Neural cell (in vitro differentiated cells): ENCODE data around the gene BPI. TPM values are rescaled to one million over a fixed set of nuclear protein-coding genes. Genes with fewer than 3 reads are reported as not detected.

Experiments
- H2AFZ ChIP-seq: fragments of 200-600, 300-800 bp; sonication (generic), shearing (Covaris generic); 2 replicates; pipeline ENCODE4 v1.6.0; 2014; ENCODE audit warnings: low read depth, mild to moderate bottlenecking, antibody characterized with exemption, low read length, moderate library complexity
- H3F3A ChIP-seq: fragments of 200-600 bp; shearing (Covaris generic); 2 replicates; pipeline ENCODE4 v1.6.1; 2016; ENCODE audit warnings: mild to moderate bottlenecking, moderate library complexity, mixed read lengths, antibody characterized with exemption, low read length; ENCODE audit not compliant: insufficient read depth, poor library complexity, severe bottlenecking
- H3K27ac ChIP-seq: fragments of 200-600, 300-800 bp; sonication (generic), shearing (Covaris generic); 2 replicates; pipeline ENCODE4 v1.5.1; 2014; ENCODE audit warnings: mild to moderate bottlenecking, low read length, moderate library complexity
- H3K27me3 ChIP-seq: fragments of 300-800, 200-600 bp; sonication (generic), shearing (Covaris generic); 2 replicates; pipeline ENCODE4 v1.6.0; 2014; ENCODE audit warnings: mild to moderate bottlenecking, low read depth, low read length, moderate library complexity; ENCODE audit not compliant: insufficient read depth
- H3K36me3 ChIP-seq: fragments of 300-800, 200-600 bp; sonication (generic), shearing (Covaris generic); 2 replicates; pipeline ENCODE4 v1.5.1; 2014; ENCODE audit warnings: mild to moderate bottlenecking, antibody characterized with exemption, low read length, moderate library complexity; ENCODE audit not compliant: insufficient read depth
- H3K4me2 ChIP-seq: fragments of 300-800, 200-600 bp; sonication (generic), shearing (Covaris generic); 2 replicates; pipeline ENCODE4 v1.6.0; 2014; ENCODE audit warnings: mild to moderate bottlenecking, low read length
- H3K4me3 ChIP-seq: fragments of 300-800, 200-600 bp; sonication (generic), shearing (Covaris generic); 2 replicates; pipeline ENCODE4 v1.5.1; 2014; ENCODE audit warnings: mild to moderate bottlenecking, low read length, moderate library complexity
- H3K79me2 ChIP-seq: fragments of 200-600 bp; shearing (Covaris generic); replicated peaks from 2 replicates; pipeline ENCODE4 v1.6.0; 2014; ENCODE audit warnings: mild to moderate bottlenecking, low read length, moderate library complexity; ENCODE audit not compliant: insufficient read depth
- H3K9ac ChIP-seq: fragments of 300-800, 200-600 bp; sonication (generic), shearing (Covaris generic); 2 replicates; pipeline ENCODE4 v1.6.1; 2016; ENCODE audit warnings: mild to moderate bottlenecking, low read length, mixed read lengths
- H3K9me2 ChIP-seq: fragments of 200-600 bp; shearing (Covaris generic); 2 replicates; pipeline ENCODE4 v1.6.1; 2016; ENCODE audit warnings: mild to moderate bottlenecking, low read length, mixed read lengths; ENCODE audit not compliant: insufficient read depth
- H3K9me3 ChIP-seq: fragments of 200-600, 300-800 bp; sonication (generic), shearing (Covaris generic); 2 replicates; pipeline ENCODE4 v1.6.1; 2016; ENCODE audit warnings: mild to moderate bottlenecking, mixed run types, low read length, moderate library complexity, mixed read lengths
- H4K20me1 ChIP-seq: fragments of 200-600 bp; shearing (Covaris generic); 2 replicates; pipeline ENCODE4 v1.6.1; 2016; ENCODE audit warnings: mild to moderate bottlenecking, mixed run types; ENCODE audit not compliant: insufficient read depth
- CTCF ChIP-seq: fragments of 450-650 bp; IDR thresholded peaks from 2 replicates; pipeline ENCODE4 v1.5.1; 2014; ENCODE audit warnings: antibody characterized with exemption, mild to moderate bottlenecking, moderate library complexity; ENCODE audit not compliant: poor library complexity, severe bottlenecking
- EP300 ChIP-seq: fragments of 450-650 bp; conservative IDR thresholded peaks from 2 replicates; pipeline ENCODE4 v1.6.1; 2014; ENCODE audit warnings: antibody characterized with exemption, mild to moderate bottlenecking, moderate library complexity; ENCODE audit not compliant: poor library complexity, severe bottlenecking
- EZH2 ChIP-seq: fragments of 200-600, 300-800 bp; shearing (Covaris generic), sonication (generic); IDR thresholded peaks from 2 replicates; pipeline ENCODE4 v1.6.1; 2014; ENCODE audit warnings: antibody characterized with exemption, low read length, borderline replicate concordance, mild to moderate bottlenecking; ENCODE audit not compliant: insufficient read depth, poor library complexity, severe bottlenecking
- MXI1 ChIP-seq: fragments of 450-650 bp; conservative IDR thresholded peaks from 2 replicates; pipeline ENCODE4 v1.6.1; 2014; ENCODE audit warnings: antibody characterized with exemption, mild to moderate bottlenecking; ENCODE audit not compliant: poor library complexity, severe bottlenecking
- POLR2AphosphoS5 ChIP-seq: IDR thresholded peaks from 2 replicates; pipeline ENCODE4 v1.6.1; 2012
- RAD21 ChIP-seq: fragments of 450-650 bp; conservative IDR thresholded peaks from 2 replicates; pipeline ENCODE4 v1.6.1; 2014; ENCODE audit warnings: antibody characterized with exemption, mild to moderate bottlenecking, moderate library complexity
- REST ChIP-seq: IDR thresholded peaks from 2 replicates; pipeline ENCODE4 v1.6.1; 2012; ENCODE audit warnings: borderline replicate concordance
- SMC3 ChIP-seq: fragments of 450-650 bp; conservative IDR thresholded peaks from 2 replicates; pipeline ENCODE4 v1.6.1; 2014; ENCODE audit warnings: antibody characterized with exemption, mild to moderate bottlenecking, moderate library complexity; ENCODE audit not compliant: poor library complexity
- TAF1 ChIP-seq: IDR thresholded peaks from 2 replicates; pipeline ENCODE4 v1.6.1; 2012; ENCODE audit warnings: low read depth
- polyA plus RNA-seq: library from polyadenylated mRNA; depleted of rRNA; stranded (reverse); fragments of >200 nt; gene quantifications from 2 replicates; pipeline ENCODE4 v1.2.3, GENCODE V29; 2014

BPI gene
- polyA plus RNA-seq, 1 donor from 2014 or later, result not detected

GRCh38 chr20:38275815-38276550, 28.0 kb upstream of the BPI start:
- TF ChIP-seq EP300 (no peak), CTCF (no peak), EZH2 (no peak), TAF1 (no peak), SMC3 (no peak), RAD21 (no peak), REST (no peak), MXI1 (no peak), POLR2AphosphoS5 (no peak)
- Histone ChIP-seq H2AFZ (no peak overlapping the region), H4K20me1 (no peaks in the 10 kb centered on the region), H3K36me3 (no peaks in the 10 kb centered on the region), H3K79me2 (no peaks in the 10 kb centered on the region), H3F3A (no peaks in the 10 kb centered on the region), H3K27me3 (no peaks in the 10 kb centered on the region), H3K4me3 (no peak overlapping the region), H3K9me3 (no peaks in the 10 kb centered on the region), H3K27ac (no peak overlapping the region), H3K9me2 (no peaks in the 10 kb centered on the region), H3K9ac (no peak overlapping the region), H3K4me2 (no peak overlapping the region)

- Histone ChIP-seq H3K79me2 (no peaks in the 10 kb centered on the region), H3F3A (no peaks in the 10 kb centered on the region), H3K9me3 (no peaks in the 10 kb centered on the region), H3K27me3 (no peaks in the 10 kb centered on the region), H3K4me3 (no peak overlapping the region), H2AFZ (no peak overlapping the region), H3K9ac (no peak overlapping the region), H3K27ac (no peak overlapping the region), H4K20me1 (no peaks in the 10 kb centered on the region), H3K36me3 (no peaks in the 10 kb centered on the region), H3K9me2 (no peaks in the 10 kb centered on the region), H3K4me2 (no peak overlapping the region)
- no peak for TF ChIP-seq EP300
- no peak for TF ChIP-seq MXI1
- TF ChIP-seq TAF1, result no peak
- TF ChIP-seq REST, result no peak
- no peak for TF ChIP-seq RAD21
- no peak for TF ChIP-seq EZH2
- TF ChIP-seq CTCF, result no peak
Observed at GRCh38 chr20:38277285-38277684, 26.7 kb upstream of the BPI start.
